ENCODE results near the gene HLA-DPB1. TPM values are rescaled to one million over a fixed set of nuclear protein-coding genes. Genes with fewer than 3 reads are reported as not detected.
A peak's percentile ranks its signal among the peaks of the same experiment; 100 is the strongest.

Gene HLA-DPB1
- total RNA-seq, 1 donor from 2014 or later = 34.1 TPM

DNA sequence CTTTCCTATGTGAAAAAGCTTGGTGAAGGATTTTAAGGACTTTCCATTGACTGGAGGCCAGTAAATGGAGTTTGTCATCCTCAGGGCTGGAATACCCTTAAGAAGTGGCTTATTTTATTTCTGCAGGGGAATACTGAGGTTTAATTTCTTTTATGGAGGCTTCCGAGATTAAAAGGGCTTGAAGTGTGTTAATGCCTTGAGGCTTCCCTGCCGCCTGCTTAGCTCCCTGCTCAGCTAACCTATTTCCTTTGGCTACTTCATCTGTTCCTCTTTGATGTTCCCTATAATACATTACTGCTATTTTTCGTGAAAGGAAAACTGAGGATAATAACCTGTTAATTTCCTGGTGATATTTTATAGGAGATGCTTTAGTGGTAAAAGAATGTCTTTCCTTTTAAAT, 44.2 kb downstream of the HLA-DPB1 start:
- Histone ChIP-seq H3K9me3 (replicated peaks) (peaks cover 14% of the 10 kb centered on the region), H3K27me3 (ENCODE audit: low read depth) (peaks cover 43% of the 10 kb centered on the region), H3K4me1 (peaks cover 7% of the 10 kb centered on the region), H3K36me3 (no peaks in the 10 kb centered on the region), H3K4me3 (no peak overlapping the region), H3K27ac (replicated peaks) (no peak overlapping the region)
- TF ChIP-seq, protein P1, sequence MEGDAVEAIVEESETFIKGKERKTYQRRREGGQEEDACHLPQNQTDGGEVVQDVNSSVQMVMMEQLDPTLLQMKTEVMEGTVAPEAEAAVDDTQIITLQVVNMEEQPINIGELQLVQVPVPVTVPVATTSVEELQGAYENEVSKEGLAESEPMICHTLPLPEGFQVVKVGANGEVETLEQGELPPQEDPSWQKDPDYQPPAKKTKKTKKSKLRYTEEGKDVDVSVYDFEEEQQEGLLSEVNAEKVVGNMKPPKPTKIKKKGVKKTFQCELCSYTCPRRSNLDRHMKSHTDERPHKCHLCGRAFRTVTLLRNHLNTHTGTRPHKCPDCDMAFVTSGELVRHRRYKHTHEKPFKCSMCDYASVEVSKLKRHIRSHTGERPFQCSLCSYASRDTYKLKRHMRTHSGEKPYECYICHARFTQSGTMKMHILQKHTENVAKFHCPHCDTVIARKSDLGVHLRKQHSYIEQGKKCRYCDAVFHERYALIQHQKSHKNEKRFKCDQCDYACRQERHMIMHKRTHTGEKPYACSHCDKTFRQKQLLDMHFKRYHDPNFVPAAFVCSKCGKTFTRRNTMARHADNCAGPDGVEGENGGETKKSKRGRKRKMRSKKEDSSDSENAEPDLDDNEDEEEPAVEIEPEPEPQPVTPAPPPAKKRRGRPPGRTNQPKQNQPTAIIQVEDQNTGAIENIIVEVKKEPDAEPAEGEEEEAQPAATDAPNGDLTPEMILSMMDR (IDR thresholded peaks at IDR 0.05; ENCODE audit: borderline replicate concordance) = no peak
- intact Hi-C loops (cut with micrococcal nuclease) = loop anchor here (5.0 kb wide), 1 partner anchor 127 kb away; no protein-coding TSS in a partner anchor
- no peak for DNase-seq

DNA sequence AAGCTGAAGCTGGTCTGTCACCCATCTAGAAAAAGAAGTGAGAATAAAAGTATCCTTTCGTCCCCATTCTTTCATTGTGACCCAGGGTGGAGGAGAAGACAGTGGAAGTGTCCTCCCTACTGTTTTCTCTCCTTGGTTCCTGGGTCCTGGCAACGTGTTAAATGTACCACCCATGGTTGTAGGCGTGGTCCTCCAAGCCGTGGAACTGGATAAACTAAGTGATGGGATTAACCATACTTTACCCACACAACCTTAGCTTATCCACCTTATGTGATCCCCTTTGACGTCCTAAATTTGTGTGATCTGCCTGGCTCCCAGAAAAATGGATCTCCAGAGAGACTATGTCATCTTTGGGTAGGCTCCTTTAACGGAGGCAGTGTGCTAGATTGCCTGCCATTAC, 47.4 kb downstream of the HLA-DPB1 start:
- Histone ChIP-seq H3K4me3 (no peak overlapping the region), H3K27me3 (ENCODE audit: low read depth) (peaks cover 17% of the 10 kb centered on the region), H3K27ac (replicated peaks) (no peak overlapping the region), H3K36me3 (no peaks in the 10 kb centered on the region), H3K4me1 (no peaks in the 10 kb centered on the region), H3K9me3 (replicated peaks) (peaks cover 14% of the 10 kb centered on the region)
- no peak for DNase-seq
- intact Hi-C loops (cut with micrococcal nuclease) = loop anchor here (5.0 kb wide), 1 partner anchor 124 kb away; no protein-coding TSS in a partner anchor
- TF ChIP-seq, protein P1 (IDR thresholded peaks at IDR 0.05; ENCODE audit: borderline replicate concordance) = no peak

DNA sequence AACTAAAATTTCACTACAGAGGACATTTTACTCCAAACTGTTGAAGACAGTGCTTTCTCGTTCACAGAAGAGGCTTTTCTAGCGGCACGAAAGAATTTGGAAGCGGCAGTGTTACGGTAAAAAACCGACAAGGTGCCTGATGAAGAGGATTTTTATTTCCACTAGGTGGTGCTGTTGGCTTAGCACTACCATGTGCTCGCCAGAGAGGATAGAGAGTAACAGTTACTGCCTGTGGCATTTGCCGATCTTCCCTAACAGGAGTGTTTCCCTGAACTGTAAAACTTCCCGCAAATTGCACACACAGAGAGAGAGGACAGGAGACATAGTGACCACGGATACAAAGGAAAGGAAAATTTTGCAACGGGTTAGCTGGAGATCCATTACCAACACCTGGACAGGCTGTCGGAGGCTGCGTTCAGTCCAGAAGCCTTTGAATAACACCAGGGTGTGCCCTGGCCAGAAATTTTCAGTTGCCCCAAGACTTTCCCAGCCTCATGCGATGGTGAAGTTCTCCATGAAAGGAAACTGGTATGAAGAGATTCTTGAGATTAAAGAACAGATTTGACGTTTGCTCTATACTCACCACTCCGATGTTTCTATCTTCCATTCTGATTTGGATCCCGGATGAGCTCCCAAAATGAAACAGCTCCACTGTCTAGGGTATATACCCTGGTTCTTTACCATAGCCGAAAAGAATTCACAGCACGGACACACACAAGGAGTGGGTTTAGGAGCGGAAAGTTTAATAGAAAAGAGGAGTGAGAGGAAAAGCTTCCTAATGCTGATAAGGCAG, 48.1 kb downstream of the HLA-DPB1 start:
- TF ChIP-seq, protein P1 (IDR thresholded peaks at IDR 0.05; ENCODE audit: borderline replicate concordance) = peak; percentile 53
- no peak for DNase-seq
- Histone ChIP-seq H3K4me3 (no peak overlapping the region), H3K36me3 (no peaks in the 10 kb centered on the region), H3K27me3 (ENCODE audit: low read depth) (peaks cover 14% of the 10 kb centered on the region), H3K9me3 (replicated peaks) (peaks cover 14% of the 10 kb centered on the region), H3K27ac (replicated peaks) (no peak overlapping the region), H3K4me1 (no peaks in the 10 kb centered on the region)
- intact Hi-C loops (cut with micrococcal nuclease) = loop anchor here (5.0 kb wide), 1 partner anchor 123 kb away; no protein-coding TSS in a partner anchor

DNA sequence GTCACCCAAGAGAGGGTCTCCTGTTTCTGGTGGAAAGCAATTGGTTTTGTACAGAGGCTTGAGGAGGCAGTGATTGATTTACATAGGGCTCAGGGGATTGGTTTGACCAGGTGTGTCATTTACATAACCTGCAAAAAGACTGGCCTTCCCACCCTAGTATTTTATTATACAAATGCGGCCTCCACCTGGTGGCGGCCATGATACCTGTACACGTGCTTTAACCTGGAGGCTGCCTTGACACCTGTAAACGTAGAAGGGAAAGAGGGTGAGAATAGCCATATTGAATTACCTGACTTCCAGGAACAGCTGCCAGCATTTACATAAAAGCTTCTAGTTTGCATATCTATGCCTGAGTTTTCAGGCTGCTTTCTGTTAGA, 48.7 kb downstream of the HLA-DPB1 start:
- intact Hi-C loops (cut with micrococcal nuclease) = loop anchor here (5.0 kb wide), 1 partner anchor 123 kb away; no protein-coding TSS in a partner anchor
- H3K9me3 ChIP-seq (replicated peaks) = peaks cover 14% of the 10 kb centered on the region
- H3K27ac ChIP-seq (replicated peaks) = no peak overlapping the region
- H3K36me3 ChIP-seq = no peaks in the 10 kb centered on the region
- no peak for DNase-seq
- H3K4me1 ChIP-seq = no peaks in the 10 kb centered on the region
- H3K27me3 ChIP-seq (ENCODE audit: low read depth) = peaks cover 16% of the 10 kb centered on the region
- no peak overlapping the region for H3K4me3 ChIP-seq
- TF ChIP-seq, protein P1 (IDR thresholded peaks at IDR 0.05; ENCODE audit: borderline replicate concordance) = no peak

DNA sequence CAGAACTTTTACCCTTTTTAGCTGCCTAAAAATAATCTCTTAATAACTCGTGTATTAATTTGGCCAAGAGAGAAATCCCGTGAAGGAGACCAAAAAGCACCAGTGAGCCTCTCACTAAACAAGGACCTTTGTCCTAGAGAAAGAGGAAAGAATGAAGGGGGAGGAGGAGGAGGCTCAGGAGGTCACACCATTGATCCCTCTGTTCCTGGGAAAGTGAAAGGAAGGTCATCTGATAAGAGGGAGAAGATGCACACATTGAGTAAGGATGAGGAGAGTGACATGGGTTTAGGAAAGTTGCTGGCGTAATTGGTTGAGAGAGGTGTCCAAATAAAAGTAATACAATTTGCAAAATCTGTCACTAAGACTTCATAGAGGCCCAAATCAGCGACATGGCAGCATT, 49.2 kb downstream of the HLA-DPB1 start:
- no peak overlapping the region for H3K4me3 ChIP-seq
- H3K9me3 ChIP-seq (replicated peaks) = peaks cover 14% of the 10 kb centered on the region
- H3K27ac ChIP-seq (replicated peaks) = no peak overlapping the region
- no peaks in the 10 kb centered on the region for H3K4me1 ChIP-seq
- intact Hi-C loops (cut with micrococcal nuclease) = loop anchor here (5.0 kb wide), 1 partner anchor 122 kb away; no protein-coding TSS in a partner anchor
- TF ChIP-seq, protein P1 (IDR thresholded peaks at IDR 0.05; ENCODE audit: borderline replicate concordance) = no peak
- no peak for DNase-seq
- H3K27me3 ChIP-seq (ENCODE audit: low read depth) = peaks cover 19% of the 10 kb centered on the region
- no peaks in the 10 kb centered on the region for H3K36me3 ChIP-seq
